ENCODE measurements around the gene THBS1.

The THBS1 gene

DNA sequence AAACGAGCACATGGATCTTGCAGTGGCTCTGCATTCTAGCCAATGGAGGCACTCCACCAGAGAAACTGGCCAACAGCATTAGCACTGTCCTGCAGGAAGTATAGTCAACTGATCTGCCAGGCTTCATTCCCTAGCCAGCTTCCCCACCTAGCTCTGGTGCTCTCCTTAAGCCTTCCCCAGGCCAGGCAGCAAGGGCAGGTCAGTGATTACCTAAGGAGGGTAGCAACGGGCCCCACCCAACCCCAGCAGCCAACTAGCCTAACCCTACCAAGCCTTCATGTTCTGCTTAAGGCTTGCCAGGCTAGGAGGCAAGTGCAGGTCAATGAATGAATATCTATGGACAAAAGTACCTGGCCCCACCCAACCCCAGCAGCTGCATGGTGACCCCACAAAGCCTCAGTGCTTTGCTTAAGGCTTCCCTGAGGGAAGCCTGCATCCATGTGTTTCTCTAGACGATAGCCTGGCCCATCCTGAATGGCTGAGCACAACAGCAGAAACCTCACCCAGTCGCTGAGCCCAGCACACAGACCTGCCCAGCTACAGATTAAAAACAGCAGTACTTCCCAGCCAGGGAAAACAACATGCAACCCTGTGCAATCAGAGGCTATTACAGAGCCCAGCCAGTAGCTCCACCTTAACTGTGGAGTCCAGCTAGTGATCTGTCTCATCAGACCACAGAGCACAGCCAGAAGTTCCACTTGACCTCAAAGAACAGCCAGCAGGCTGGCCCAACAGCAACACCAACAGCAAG is 28.5 kb downstream of the THBS1 start:
- DNase-seq, result no peak

DNA sequence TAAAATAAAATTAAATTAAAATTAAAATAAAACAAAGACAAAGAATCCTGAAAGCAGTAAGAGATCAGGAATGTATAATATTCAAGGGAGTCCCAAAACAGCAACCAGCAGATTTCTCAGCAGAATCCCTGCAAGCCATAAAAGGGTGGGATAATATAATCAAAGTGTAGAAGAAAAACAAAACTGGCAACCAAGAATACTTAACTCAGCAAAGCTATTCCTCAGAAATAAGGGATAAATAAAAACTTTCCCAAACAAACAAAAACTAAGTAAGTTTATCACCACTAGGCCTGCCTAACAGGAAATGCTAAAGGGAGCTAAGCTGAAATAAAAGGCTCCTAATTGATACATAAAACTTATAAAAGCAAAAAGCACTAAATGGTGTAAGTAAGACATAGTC is 29.8 kb downstream of the THBS1 start:
- DNase-seq, result no peak

- DNase-seq, result no peak
These were observed 32.4 kb downstream of the THBS1 start for GRCh38 chr15:39613271-39613670.

- DNase-seq, result no peak
These were observed 33.0 kb downstream of the THBS1 start for GRCh38 chr15:39613861-39614260.

GRCh38 chr15:39616731-39617455 is 36.0 kb downstream of the THBS1 start:
- no peak for DNase-seq

- DNase-seq, result no peak
These were observed 37.4 kb downstream of the THBS1 start for GRCh38 chr15:39618063-39618823.

DNA sequence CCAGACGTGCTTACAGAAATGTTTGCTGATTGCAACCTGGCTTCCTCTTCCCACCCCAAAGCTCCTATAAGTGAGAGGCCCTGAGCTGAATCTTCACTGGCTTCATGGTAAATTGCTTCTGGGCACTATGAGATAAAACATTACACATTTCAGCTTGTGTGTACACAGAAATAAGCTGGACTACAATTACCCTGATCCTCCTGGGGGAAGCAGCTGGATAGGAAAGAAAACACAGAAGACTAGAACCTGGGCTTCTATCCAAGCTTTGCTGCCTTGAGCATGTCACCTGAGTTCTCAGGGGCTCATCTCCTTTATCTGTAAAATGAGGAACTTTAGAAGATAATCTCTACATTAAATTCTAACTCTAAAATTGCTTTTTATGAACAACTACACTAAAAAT is 40.3 kb downstream of the THBS1 start:
- DNase-seq, result peak; percentile 43

DNA sequence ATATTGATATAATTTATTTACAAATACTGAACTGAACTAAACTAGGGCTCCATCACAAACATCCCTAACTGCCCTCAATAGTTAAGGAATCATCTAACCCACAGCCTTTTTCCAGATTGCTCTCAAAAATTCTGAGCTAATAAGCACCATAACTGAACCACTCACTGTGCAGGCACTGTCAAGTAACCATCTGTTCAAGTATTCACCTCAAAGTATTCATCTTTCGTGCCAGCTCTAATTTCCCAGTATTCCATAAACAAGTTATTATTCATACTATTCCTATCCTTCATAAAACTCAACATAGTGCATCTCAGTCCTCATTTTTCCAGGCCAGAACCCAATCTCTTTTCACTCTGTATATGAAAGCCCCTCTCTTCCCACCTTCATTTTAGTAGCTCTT is 41.1 kb downstream of the THBS1 start:
- no peak for DNase-seq

DNA sequence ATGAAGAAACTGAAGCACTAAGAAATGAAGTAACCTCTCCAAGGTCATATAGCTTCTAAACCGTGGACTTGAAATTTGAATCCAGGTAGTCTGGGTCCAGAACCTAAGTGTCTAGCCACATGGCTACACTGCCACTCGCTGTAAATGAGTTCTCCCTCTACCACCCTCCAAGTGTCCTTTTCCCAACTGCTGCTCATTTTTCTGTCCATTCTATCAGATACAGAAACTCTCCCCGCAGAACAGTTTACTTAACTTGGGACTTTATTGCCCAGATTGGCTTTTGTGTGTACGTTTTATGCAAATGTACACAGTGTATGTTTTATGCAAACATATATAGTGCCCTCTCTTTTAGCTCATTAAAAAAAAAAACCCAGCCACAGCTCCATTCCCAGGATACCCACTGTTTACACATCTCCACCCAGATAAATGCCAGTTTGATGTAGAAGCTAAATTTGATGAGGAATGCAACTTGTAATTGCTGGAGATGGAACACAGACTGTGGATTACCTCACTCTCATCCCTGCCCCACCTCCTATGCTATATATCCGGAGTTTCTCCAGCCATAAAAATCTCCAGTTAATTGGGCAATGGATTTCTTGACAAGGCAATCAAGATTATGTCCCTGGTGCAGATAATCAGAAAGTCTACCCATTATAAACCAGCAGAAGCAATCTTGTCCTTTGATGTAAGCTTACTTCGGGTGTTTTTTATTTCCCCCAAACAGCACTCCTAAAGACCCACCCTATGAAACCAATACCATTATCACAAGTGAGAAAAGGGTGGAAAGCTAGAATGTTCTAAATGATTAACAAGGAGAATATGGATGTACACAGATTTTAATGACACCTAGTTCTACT is 42.0 kb downstream of the THBS1 start:
- no peak for DNase-seq

- DNase-seq, result no peak
These were observed 42.7 kb downstream of the THBS1 start for GRCh38 chr15:39623529-39623931.

DNA sequence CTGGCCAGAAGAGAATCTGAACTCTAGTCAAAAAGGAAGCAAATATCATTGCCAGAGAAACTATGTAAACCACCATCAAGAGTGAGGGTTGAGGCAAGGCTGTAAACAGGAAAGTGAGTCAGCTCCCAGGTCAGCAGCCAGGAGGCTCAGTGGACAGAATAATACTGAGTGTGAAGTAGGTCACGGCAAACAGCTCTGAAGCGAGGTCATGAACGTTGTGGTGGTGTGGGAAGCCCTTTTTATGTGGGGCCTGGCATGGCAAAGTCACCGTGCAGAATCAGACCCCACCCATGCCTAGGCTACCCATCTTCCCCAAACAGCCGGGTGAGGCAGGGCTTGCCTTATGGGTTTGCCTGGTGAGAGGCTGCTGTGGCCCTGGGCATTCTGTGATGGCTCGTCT is 43.9 kb downstream of the THBS1 start:
- no peak for DNase-seq

DNA sequence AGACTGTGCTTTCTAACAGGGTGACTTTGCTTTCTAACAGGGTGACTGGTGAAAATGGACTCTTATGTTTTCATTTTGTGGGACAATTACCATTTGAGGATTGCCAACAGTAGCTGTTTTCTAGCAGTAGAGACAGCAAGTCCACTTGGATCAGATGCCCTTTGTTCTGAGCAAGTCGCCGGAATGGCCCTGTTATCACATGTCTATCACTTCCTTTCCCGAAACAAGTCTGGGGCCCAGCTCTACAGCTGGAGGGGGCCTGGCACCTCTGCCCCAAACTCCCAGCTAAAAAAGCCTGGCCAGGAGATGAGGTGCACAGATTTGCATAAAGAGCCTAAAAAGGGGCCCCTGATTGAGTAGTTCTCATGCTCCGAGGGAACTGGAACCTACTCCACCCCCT is 44.6 kb downstream of the THBS1 start:
- no peak for DNase-seq

DNA sequence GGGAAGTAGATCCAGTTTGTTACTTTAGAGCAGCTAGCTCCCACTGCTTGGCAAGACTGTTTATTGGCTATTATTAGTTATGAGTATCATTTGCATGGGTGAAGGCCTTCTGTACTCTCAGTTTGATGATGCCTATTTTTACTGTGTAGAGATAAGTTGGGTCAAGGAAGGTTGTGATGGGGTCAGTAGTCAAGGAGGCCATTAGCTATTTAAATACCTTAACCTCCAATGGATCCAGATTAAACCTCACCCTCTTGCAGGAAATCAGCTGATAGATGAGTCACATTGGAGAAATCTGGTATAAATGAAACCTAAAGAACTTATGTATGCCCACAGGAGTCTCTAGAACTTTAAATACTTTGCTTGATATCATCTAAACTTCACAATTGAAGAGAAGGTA is 45.0 kb downstream of the THBS1 start:
- DNase-seq, result no peak

DNA sequence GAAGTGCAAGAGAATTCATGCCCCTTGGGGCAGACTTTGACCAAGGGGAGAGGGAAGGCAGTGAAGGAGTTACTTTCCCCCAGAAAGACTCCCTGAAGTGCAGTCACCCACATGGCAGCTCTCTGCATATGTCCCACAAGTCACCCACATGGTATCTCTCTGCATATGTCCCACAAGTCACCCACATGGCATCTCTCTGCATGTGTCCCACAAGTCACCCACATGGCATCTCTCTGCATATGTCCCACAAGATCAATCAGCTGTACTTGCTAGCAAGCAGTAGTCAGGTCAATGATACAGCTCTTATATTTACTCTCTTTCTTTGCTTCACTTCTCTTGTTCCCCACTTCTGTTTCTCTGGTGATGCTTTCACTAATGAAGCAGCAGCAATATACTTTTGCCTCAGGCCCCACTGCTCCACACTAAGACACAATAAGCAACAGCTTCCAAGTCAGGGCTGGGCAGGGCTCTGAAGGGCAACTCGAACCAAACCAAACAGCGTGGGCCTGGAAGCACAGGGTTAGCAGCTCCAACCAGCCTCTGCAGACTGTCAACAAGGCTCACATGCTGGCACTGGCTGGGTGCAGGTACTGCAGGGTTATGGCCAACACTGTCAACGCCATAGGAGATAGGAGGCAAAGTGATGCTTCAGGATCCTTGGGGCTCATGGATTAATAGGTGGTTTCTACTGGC is 46.7 kb downstream of the THBS1 start:
- DNase-seq, result no peak

GRCh38 chr15:39628144-39628508 is 47.2 kb downstream of the THBS1 start:
- DNase-seq, result no peak

DNA sequence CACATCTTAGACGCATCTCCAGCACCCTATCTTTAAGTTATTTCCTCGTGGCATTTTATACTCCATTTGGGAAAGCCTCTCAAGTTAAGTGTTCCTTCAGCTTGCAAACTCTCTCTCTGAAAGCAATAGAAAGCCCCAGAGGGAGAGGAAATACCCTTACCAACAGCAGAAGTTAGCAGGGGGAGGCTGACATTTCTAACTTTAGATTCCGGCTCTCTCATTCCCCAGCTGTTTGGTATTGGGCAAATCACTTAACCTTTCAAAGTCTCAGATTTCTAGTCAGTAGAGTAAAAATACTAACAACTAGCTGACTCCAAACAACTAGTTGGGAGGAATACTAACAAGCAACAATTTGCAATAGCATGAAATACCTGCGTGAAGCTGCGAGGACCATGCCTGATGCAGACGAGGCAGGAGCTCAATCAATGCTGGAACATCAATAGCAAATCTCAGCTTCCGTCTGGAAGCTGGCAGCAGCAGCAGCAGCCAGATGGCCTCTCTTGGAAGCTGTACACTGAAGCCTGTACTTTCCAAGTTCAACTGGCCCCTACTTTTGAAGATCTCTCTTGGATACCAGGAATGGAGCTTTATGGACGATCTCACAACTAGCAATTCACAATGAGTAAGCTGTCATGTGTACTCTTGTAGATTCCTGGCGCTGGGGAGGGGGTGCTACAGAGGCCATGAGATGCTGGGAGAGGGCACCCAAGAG is 47.8 kb downstream of the THBS1 start:
- no peak for DNase-seq

DNA sequence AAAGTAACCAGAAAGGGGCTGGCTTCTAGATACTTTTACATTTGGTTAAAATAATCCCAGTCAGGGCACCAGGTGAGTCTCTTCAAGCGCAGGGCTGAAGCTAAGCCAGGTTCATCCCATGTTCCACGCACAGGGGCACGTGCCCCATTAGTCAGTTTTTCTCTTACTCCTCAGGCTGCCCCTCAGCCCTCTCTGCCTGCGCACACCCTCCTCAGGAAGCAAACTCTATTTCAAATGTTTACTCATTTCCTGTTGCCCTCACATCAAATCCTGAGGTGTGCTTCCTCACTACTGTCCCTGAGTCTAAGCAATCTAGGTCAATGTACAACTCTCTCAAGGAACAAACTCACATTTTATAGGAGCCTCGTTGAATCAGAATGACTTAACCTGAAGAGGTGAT is 48.5 kb downstream of the THBS1 start:
- DNase-seq, result no peak

- no peak for DNase-seq
These were observed 49.0 kb downstream of the THBS1 start for GRCh38 chr15:39629906-39630305.

DNA sequence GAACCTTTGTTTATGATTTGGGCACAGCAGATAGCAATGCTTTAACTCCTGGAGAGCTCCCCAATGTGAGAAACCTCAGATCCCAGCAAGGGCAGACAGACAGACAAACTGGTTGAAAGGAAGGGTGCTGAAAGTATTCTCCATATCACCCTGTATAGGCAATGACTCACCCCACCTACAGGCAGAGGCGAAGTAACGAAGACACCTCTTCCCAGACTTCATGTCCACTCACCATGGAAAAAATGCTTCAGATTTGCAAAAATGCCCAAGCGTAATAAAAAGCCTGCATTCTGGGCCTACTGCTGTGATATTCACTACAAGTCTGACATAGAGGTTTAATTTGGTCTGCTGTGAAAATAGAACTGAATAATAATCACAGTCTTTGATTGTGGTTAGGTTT is 50.5 kb downstream of the THBS1 start:
- DNase-seq, result no peak

DNA sequence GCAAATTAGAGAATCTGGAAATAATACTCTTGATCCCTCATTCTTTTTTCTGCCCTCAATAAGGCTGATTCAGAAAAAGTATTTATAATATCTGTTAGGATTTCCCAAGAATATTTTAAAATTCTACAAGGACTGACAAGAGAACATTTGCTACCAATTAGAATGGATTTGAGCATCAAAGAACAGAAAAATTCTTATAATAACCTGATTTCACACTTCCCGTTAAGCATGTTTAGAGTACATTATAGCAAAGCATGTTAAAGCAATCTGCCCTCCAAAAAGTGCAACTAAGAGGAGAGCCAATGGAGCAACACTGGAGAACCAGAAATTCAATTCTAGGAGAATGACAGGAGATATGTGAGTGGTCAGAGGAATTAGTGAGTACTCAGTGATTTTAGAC is 57.2 kb downstream of the THBS1 start:
- no peak for DNase-seq

GRCh38 chr15:39639037-39639436 is 58.2 kb downstream of the THBS1 start:
- no peak for DNase-seq

GRCh38 chr15:39640665-39641064 is 59.8 kb downstream of the THBS1 start:
- no peak for DNase-seq
